HG03571 (cell line): Measurements from ENCODE around the gene ESPN.
"Not testable (repeated sequence)": the region's sequence is repeated elsewhere in the genome, so short reads cannot be mapped to it uniquely, and the experiment has no call there.

Experiments used
- ATAC-seq: cut with Tn5 transposase; IDR thresholded peaks from one replicate; pipeline ENCODE4 v1.9.1; 2021; ENCODE audit not compliant: unreplicated experiment

Gene ESPN, protein sequence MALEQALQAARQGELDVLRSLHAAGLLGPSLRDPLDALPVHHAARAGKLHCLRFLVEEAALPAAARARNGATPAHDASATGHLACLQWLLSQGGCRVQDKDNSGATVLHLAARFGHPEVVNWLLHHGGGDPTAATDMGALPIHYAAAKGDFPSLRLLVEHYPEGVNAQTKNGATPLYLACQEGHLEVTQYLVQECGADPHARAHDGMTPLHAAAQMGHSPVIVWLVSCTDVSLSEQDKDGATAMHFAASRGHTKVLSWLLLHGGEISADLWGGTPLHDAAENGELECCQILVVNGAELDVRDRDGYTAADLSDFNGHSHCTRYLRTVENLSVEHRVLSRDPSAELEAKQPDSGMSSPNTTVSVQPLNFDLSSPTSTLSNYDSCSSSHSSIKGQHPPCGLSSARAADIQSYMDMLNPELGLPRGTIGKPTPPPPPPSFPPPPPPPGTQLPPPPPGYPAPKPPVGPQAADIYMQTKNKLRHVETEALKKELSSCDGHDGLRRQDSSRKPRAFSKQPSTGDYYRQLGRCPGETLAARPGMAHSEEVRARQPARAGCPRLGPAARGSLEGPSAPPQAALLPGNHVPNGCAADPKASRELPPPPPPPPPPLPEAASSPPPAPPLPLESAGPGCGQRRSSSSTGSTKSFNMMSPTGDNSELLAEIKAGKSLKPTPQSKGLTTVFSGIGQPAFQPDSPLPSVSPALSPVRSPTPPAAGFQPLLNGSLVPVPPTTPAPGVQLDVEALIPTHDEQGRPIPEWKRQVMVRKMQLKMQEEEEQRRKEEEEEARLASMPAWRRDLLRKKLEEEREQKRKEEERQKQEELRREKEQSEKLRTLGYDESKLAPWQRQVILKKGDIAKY

DNA sequence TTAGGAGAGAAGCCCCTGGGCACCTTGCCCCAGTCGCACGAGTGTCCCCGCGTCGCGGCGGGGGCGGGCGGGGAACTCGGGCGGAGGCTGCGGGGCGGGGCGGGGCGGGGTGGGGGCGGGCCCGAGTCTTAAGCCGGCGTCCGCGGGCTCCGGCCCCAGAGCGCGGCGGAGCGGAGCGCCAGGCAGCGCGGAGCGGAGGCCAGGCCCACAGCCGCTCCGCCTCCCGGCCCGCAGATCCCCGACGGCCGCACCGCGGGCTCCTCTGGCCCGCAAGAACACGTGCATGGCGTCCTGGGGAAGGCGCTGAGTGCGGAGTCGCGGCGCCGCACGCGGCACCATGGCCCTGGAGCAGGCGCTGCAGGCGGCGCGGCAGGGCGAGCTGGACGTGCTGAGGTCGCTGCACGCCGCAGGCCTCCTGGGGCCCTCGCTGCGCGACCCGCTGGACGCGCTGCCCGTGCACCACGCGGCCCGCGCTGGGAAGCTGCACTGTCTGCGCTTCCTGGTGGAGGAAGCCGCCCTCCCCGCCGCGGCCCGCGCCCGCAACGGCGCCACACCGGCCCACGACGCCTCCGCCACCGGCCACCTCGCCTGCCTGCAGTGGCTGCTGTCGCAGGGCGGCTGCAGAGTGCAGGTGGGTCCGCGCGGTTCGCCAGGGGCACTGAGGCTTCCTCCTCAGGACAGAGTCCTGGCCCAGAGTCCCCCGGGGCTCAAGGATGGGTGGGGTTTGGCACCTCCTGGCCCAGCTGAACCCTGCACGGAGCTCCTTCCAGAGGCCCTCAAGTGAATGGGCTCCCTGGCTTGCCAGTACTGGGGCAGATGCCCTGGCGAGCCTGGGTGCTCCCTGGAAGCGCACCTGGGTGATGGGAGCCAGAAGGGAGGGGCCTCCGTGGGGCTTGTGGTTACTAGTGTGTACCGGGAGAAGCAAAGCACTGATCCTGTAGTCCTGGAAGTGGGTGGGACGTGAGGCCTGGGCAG, at the start of gene ESPN:
TSS of gene ESPN (plus strand) at position 158 of the 975 bp plus-strand sequence. CDS start at position 338, 180 bp downstream.
- no peak for ATAC-seq

DNA sequence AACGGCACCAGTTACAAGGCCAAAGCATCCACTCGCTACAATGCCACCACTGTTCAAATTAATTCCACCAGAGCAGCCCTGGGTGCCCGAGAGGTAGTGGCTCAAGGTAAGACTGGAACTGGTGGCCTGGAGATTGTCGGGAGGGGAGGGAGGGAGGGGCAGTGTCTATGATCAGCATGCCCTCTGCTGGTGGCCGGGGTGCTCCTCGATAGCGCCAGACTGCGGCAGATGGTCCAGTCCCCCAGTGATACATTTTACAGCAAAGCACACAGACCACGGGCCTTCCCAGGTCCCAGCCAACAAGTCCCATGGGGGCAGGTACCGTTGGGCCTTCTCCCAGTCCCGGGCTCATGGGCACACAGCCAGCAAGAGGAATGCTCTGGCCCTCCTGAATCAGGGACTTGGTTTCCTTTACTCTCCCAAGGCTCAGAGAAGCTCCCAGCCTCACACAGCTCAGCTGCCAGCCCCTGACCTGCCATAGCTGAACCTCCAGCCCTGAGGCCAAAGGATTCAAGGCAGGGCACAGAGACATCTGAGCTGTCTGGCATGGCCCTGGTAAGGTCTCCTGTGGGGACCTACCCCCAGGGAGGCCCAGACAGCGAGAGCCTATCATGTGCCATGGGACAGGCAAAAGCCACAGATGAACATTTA, 46.4 kb upstream of the ESPN start:
- ATAC-seq = no peak

DNA sequence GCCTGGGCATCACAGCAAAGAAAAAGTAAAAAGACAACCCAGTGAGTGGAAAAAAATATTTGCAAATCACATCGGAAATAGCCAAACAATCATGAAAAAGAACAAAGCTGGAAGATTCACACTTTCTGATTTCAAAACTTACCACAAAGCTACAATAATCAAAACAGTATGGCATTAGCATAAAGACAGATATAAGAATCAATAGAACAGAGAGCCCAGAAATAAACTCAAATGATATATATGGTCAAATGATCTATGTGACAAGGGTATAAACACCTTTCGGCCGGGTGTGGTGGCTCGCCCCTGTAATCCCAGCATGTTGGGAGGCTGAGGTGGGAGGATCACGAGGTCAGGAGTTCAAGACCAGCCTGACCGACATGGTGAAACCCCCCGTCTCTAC, 44.5 kb upstream of the ESPN start:
- no peak for ATAC-seq

DNA sequence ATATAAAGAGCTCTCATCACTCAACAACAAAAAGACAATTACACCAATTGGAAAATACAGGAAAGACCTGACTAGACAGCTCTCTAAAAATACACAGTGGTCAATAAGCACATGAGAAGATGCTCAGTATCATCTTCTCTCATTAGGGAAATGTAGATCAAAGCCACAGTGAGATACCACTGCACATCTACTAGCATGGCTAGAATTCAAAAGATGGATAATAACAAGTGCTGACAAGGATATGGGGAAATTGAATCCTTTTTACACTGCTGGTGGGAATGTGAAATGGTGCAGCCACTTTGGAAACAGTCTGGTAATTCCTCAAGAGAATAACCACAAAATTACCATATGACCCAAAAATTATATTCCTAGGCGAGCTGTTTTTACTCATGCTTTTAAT, 40.4 kb upstream of the ESPN start:
- no peak for ATAC-seq

DNA sequence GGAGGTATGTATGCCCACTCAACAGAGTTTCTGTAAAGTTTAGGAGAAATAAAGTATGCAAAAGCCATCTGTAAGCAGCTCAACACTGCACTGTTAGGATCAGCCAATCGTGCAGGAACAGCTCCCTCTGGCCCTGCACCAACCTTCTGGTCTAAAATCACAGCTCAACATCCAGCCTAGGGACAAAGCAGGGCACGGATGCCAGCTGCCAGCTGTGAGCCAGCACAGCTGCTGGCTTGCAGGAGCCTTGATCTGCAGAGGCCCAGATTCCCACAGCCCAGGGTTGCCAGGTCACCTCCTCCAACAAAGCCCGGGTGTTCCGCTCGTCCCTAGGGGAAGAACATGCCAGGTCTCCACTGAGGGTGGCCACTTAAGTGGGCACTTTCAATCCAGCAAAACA, 39.6 kb upstream of the ESPN start:
- ATAC-seq = no peak

DNA sequence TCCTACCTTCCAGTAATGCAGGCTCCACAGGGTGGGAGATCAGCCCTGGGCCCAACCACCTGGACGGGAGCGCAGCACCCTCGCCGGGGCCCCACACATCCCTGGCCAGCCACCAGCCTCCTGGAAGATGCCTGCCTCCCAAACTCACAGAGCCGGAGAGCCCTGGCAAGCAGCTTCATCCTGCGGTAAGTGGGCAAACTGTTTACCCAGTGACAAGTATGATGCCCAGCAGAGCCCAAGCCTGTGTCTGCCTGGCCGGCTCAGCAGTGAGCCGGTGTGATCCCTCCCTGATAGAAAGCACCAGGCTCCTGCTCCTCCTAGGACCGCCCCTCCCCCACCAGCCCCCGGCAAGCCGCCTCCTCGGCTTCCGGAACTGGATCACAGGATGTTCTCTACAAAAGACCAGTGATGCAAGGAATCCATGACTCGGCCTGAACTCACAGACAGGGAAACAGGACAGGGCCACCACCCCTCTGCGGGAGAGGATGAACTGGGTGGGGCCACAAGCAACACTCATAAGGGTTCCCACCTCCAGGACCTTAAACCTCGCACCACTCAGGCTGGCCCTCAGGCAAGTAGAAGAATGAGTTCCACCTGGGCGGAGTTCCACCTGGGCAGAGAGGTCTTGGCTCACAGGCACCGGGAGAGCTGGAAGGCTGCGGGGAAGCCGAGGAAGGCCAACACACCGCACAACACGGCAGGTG, 38.9 kb upstream of the ESPN start:
- ATAC-seq = no peak

DNA sequence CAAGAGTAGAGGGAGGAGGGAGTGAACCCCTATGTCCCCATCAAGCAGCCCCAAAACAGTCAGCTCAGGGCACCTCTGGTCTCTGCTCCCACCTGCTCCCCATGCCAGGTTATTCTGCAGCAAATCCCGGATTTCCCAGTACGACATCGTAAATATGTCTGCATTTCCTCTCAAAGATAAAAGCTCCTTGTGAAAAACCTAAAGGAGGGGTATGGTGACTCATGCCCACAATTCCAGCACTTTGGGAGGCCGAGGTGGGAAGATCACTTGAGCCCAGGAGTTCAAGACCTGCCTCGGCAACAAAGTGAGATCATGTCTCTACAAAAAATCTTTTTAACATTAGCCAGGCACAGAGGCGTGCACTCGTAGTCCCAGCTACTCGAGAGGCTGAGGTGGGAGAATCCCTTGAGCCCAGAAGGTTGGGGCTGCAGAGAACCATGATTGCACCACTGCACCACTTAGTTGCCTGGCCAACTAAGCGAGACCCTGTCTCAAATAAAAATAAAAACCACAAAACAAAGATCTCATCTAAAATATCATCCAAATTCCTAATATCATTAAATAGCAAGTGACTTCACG, 38.1 kb upstream of the ESPN start:
- no peak for ATAC-seq

DNA sequence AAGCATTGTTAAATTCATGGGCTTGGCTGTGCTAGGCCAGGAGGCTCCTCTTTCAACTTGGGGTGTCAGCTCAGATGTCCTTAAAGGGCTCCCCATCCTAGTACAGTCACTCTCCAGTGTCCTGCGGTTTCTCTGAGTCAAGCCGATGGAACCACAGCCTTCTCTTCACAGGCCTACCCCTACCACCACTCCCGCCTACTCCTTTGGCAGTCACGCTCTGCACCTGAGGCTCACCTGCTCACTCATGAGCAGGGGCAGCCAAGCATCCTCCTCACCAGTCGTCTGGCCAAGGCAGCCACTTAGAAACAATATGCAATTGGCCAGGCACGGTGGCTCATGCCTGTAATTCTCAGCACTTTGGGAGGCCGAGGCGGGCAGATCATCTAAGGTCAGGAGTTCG, 34.6 kb upstream of the ESPN start:
- ATAC-seq = no peak

DNA sequence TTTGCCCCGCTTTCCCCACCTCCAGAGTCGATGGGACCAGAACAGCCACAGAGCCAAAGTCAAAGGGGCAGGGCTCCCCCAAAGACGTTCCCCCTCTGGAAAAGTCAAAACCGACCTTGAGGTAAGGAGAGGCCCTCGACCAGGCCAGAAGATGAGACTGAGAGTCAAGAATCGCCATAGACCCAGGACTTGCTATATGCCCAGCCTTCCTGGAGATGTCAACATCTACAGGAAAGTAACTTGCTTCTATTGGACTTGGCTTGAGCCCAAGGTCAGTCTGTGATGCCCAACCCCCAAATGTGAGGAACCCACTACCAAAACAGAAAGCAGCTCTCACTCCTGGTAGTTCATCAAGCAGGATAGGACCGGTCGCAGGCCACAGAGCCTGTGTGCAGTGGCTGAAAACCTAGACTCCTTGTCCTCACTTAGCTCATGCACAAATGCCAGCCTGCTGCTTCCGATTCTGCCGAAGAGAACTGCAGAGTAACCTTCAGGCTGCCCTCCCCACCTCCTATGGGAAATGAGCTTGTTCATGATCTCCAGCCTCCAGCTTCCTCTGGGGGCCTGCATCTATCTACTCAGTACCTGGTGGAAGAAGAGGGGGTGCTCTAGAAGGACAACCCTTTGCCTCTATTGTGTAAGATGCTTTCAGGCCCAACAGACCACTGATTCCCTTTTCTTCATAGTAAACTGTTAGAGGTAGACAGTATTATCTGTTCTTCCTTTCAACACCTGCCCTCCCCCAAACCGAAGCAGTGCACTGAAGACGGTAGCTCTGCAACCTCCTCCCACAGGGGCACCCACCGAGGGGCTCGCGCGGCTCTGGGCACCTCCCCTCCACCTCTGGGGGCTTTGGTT, 32.4 kb upstream of the ESPN start:
- no peak for ATAC-seq

DNA sequence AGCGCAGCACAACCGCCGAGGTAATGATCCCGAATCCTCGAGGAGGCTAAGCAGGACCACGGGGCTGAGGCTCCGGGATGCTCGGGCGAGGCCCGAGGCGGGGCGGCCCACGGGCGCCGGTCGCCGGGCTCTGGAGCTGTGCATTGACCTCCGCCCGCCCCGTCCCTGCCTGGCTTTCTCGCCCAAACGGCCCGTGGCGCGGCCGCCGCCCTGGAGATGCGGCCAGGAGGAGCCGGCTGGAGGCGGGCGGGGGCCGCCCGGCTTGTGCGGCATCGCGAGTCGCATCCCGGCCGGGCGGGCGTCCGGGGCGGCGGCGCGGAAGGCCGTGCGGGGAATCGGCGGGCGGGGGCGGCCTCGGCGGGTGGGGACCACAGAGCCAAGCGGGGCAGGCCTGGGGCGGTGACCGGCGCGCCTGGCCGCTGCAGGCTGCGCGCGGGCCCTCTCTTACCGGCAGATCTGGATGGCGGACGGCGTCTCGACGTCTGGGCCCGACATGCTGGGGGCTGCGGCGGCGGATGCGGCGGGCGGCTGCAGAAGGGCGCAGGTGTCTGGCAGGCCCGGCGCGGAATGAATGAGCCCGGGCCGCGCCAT, 31.7 kb upstream of the ESPN start:
- peak; percentile 8 for ATAC-seq

DNA sequence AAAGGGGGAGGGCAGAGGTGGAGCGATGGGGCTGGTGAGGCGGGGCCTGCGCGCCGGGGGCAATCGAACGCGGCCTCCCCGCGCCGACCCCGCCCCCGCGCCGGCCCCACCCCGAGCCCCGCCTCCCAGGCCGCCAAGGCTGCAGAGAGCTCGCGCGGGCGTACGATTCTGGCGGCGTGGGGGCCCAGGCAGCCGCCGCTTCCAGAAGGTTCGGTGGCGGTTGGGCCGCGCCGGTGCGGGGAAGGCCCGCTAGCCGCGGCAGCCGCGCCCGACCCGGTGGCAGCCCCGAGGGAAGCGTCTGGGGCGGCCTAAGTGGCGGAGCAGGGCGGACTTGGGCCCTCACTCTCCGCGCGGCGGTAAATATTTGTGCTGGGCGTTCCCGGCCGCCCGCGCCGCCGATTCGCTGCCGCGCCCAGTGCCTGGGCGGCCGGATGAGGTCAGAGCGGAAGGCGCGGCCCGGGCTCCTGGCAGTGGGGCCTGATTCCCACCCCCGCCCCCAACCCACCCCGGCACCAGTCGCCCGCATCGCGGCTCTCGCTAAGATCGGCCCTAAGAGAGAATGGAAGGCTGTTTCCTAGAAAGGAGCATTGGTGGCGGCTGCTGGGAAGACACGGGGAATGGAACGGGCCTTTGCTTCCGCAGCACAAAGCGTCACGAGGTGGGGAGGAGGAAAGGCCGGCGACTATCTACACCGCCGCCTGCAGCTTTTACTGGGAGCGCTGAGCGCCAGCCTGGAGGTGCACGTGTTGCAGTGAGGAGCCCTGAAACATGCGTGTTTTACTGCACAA, 31.0 kb upstream of the ESPN start, which contains the start of gene ACOT7:
TSS of gene ACOT7 (minus strand) at position 368 of the 788 bp plus-strand sequence. CDS start 368 bp downstream, outside the sequence.
- ATAC-seq = peak; percentile 86

DNA sequence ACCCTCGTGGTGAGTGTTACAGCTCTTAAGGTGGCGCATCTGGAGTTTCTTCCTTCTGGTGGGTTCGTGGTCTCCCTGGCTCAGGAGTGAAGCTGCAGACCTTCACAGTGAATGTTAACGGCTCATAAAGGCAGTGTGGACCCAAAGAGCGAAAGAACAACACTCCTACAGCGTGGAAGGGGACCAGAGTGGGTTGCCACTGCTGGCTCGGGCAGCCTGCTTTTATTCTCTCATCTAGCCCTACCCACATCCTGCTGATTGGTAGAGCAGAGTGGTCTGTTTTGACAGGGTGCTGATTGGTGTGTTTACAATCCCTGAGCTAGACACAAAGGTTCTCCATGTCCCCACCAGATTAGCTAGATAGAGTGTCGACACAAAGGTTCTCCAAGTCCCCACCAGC, 29.4 kb upstream of the ESPN start:
- ATAC-seq = not testable (repeated sequence)

DNA sequence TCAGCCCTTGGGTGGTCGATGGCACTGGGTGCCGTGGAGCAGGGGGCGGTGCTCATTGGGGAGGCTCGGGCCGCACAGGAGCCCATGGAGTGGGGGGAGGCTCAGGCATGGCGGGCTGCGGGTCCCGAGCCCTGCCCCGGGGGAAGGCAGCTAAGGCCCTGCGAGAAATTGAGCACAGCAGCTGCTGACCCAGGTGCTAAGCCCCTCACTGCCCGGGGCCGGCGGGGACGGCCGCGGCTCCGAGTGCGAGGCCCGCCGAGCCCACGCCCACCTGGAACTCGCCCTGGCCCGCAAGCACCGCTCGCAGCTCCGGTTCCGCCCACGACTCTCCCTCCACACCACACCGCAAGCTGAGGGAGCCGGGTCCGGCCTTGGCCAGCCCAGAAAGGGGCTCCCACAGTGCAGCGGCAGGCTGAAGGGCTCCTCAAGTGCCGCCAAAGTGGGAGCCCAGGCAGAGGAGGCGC, 28.8 kb upstream of the ESPN start:
- not testable (repeated sequence) for ATAC-seq

DNA sequence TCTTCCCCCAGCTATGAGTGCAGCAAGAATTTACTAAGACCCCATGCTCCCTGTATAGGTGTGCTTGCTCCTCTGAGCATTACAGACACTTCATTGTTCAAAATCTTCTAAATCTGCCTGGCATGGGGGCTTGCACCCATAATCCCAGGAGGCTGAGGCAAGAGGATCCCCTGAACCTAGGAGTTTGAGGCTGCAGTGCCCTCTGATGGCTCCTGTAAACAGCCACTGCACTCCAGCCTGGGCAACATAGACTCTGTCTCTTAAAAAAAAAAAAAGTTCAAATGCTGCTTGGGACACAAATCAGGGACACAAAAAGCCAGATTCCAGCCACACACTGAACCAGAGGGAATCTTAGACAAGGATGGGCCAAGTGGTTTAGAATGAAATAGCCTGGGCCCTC, 27.6 kb upstream of the ESPN start:
- no peak for ATAC-seq

DNA sequence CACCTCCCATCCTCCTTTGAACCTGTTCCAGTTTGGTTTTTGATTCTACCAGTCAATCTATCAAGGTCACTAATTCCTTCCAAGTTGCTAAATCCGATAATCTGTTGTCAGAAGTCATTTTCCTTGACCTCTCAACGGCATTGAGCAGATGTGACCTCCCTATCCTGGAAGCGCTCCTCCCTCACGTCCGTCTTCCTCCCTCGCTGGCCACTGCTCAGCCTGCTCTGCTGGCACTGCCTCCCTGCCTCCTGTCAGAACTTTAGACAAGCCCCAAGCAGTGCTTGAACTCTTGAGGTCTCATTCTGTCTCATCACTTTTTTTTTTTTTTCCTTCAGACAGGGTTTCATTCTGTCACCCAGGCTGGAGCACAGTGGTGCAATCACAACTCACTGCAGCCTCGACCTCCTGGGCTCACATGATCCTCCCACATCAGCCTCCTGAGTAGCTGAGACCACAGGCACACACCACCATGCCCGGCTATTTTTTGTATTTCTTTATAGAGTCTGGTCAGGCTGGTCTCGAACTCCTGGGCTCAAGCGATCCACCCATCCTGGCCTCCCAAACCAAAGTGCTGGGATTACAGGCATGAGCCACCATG, 26.6 kb upstream of the ESPN start:
- ATAC-seq = no peak

DNA sequence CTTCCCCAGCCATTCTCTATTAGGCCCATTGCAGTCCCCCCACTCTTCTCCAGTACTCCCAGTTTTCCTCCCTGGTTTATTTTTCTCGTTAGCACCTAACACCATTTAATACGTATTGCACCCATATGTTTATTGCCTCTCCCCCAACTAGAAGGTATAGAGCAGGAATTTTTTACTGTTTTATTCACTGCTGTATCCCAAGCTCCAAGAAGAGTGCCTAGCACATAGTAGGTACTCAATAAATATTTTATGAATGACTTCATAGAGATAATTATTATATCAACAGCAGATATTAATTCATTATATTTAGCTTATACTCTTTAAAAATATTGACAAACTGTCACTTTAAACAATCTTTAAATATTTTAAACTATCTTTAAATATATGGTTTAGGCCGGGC, 25.3 kb upstream of the ESPN start:
- no peak for ATAC-seq

DNA sequence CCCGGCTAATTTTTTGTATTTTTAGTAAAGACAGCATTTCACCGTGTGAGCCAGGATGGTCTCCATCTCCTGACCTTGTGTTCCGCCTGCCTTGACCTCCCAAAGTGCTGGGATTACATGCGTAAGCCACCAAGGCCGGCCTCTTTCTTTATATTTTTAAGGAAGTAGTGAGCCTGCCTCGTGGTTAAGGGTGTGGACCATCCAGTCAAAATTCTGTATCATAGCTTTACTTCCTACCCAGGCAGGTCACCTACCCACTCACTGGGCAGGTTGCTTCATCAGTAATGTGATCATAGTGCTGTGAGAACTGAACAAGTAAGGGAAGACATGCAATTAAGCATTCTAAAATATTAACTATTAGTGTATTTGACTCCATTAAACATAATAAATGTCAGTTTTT, 22.9 kb upstream of the ESPN start:
- ATAC-seq = no peak
